WI38 (cell line): ENCODE results near the gene CELF2.

Experiments
- H3K4me3 ChIP-seq: 2 replicates; pipeline ENCODE4 v1.5.1; 2011; ENCODE audit warnings: low read depth, mild to moderate bottlenecking, control low read depth, low read length
- TF ChIP-seq, protein P1 (sequence below): IDR thresholded peaks from 2 replicates; pipeline ENCODE4 v1.5.1; 2012; ENCODE audit warnings: low read depth, mild to moderate bottlenecking, control low read depth, low read length

Gene CELF2

DNA sequence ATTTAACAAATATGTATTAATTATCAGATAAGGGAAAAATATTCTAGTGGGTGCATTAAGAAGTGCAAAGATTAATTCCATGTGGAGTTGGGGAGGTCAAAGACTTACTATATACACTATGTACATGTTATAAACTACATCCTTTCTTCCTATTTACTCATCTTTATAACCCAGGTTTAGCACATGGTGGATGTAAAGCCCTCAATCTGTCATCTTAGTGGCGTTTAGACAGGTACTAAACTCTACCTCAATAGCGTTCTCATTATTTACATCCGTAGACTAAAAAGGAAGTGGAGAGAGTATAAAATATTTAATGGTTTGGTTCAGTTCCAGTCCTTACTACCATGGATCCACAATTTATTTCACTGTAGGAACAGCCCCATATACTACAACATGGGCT is 14.8 kb upstream of the CELF2 start:
- TF ChIP-seq, protein P1, sequence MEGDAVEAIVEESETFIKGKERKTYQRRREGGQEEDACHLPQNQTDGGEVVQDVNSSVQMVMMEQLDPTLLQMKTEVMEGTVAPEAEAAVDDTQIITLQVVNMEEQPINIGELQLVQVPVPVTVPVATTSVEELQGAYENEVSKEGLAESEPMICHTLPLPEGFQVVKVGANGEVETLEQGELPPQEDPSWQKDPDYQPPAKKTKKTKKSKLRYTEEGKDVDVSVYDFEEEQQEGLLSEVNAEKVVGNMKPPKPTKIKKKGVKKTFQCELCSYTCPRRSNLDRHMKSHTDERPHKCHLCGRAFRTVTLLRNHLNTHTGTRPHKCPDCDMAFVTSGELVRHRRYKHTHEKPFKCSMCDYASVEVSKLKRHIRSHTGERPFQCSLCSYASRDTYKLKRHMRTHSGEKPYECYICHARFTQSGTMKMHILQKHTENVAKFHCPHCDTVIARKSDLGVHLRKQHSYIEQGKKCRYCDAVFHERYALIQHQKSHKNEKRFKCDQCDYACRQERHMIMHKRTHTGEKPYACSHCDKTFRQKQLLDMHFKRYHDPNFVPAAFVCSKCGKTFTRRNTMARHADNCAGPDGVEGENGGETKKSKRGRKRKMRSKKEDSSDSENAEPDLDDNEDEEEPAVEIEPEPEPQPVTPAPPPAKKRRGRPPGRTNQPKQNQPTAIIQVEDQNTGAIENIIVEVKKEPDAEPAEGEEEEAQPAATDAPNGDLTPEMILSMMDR, result no peak
- no peak overlapping the region for H3K4me3 ChIP-seq

DNA sequence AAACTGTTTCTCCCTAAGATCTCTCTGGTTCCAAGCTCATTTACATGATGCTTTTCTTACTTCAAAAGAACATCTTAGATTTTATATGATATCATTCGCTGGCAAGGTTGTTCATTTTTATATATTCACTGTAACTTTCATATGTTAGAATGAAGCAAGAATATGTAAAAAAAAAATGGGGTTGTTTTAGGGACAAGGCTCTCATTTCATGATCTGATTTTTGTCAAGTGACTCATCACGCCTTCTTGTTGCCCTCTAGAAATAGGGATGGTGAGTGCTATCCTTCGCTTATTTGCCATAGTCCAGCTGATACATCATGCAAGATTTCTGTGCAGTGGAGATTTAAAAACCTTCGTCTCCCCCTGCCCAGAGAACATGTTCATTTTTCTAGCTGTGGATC is 14.0 kb upstream of the CELF2 start:
- no peak overlapping the region for H3K4me3 ChIP-seq
- TF ChIP-seq, protein P1, result no peak

DNA sequence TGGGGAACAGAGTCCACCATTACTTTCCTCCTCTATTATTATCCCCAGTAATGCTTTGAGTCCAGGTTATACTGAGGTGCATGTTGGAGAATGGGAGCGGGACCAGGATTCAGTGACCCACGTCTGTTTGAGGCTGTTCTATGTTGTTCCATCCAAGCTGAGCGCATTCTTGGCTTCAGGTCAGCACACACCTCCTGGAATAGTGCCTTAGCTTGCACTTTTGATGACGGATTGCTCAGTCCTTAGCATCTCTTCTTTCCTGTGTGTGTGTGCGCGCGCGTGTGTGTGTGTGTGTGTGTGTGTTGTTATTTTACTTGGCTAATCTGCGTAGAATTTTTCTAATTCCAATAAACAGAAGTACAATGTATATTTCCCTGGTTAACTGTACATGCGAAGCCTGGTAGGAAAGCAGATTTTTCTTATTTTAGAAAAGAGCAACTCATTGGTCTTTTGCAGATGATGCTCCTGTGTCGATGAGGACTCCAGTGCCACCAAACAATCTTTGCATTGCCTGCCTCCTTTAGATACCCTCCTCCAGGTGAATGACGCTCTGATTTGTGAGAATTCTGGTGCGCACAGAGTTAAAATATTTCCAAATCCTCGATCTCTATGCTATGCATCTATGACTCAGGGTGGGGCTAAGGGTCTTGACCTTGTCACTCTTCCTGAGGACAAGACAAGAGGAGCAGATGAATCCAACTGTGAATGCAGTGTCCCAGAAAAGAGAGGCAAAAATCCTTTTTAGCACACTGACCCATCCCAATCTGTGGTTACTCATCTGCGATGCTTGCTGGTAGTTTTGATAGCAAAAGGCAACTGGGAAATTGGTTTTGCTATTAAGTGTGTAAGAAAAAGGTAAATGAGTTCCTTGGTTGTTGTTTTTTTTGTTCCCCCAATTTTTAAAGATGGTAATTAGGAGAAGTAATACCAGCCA is 13.3 kb upstream of the CELF2 start:
- no peak overlapping the region for H3K4me3 ChIP-seq
- TF ChIP-seq, protein P1, result no peak

DNA sequence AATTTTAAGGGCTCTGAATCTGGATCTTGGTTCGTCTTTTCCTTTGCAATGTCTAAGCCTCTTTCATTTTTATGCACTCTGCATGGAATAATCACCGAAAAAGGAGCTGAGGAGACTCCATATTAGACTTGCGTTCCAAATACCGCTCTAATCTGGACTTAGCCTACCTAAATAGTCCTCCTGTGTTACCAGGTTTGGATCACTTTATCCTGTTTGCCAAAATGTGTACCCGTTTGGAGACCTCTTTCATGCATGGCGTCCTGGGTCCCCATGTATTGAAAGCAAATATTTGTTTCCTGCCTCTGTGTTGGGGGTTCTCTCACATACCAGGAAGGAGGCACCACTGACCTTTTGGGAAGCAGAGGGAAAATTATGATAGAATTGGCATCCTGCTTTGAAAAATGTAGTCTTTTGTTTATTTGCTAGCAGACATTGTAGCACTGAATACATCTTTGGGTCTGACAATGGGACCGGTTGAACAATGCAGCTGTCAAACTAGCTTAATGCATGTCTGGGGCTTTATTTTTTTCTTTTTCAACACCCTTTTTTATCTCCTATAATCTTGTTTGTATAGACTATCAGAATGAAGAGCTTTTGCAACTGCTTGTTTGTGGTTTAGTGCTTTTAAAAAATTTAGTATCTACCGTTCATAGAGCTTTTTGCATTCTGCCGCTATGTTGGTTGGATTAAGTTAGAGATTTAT is 11.8 kb upstream of the CELF2 start:
- no peak overlapping the region for H3K4me3 ChIP-seq
- TF ChIP-seq, protein P1, result no peak

DNA sequence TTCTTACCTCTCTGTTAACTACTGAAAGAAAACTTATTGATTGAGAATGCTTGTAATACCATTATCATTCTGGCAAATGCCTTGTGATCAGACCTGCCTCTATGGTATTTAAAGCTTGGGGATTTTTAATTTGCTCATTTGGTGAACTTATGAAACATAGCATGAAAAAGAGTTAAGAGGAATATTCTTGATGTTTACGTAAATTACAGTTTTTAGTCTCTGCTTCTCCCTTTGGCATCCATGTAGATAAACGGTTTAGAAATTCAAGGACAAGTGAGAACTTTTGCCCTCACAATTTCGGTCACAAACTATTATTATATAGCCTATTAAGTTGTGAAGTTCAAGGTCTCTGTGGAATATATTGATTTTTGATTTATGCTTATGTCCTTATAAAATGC is 11.2 kb upstream of the CELF2 start:
- TF ChIP-seq, protein P1, result no peak
- no peak overlapping the region for H3K4me3 ChIP-seq

DNA sequence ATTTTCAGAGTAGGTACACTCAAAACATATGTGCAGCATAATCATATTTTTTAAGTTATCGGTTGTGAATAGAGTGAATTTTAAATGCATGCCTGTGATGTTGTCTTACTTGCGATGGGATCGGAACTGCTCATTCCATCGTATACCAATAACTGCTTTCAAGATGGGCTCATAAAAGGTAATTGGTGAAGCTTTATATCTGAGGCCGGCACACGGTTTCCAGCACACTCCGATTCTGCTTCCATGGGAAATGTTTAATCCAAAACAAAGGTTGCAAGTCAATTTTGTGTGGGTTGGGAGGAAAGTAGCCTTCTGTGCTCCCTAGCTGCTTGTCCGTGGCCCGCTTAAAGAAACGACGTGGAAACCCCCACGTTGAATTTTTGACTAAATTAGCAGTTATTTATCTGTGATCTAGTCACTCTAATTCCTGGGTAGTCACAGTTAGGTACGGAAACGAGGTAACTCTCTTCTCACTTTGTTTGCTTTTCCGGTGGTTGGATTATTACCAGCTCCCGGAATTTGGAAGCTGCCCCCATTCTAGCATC is 10.1 kb upstream of the CELF2 start:
- no peak overlapping the region for H3K4me3 ChIP-seq
- TF ChIP-seq, protein P1, result no peak
